ENCODE results near the gene PPIL6. TPM values are rescaled to one million over a fixed set of nuclear protein-coding genes. Genes with fewer than 3 reads are reported as not detected.

Gene PPIL6
- total RNA-seq = 1.9 TPM

DNA sequence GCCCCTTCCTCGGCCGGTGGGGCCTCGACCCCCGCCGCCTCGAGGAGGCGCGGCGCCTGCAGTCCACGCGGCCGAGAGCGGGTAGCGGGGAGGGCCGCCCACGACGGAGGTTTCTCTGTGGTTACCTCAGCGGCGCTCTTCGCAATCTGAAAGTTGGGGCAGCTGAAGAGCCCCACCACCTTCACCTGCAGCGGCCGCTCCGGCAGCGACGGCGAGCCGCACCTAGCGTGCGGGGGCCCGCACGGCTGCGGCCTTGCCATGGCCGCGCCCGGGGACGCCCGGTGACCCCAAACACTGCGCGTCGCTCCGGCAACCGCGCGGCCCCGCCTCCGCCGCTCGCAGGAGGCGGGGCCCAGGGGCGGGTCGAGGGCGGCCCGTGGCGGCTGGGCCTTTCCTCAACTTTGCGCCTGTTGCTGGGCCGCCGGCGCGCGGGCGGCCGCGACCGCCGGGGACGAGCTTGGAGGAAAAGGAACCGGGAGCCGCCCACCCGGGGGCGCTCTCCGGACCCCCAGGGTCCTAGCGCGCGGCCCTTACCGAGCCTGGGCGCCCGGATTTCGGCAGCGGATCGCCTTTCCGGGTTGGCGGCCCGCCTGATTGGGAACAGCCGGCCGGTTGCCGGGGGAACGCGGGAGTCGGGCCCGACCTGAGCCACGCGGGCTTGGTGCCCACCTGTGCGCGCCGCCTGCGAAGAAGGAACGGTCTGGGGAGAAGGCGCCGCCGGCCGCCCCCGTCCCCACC lies at the start of gene PPIL6, which contains the start of gene SMPD2:
TSS of gene PPIL6 (minus strand) at position 298 of the 738 bp plus-strand sequence. CDS start at position 260, 38 bp downstream.
TSS of gene SMPD2 (plus strand) at position 394 of the 738 bp plus-strand sequence. CDS start 398 bp downstream, outside the sequence.
- no peaks in the 10 kb centered on the region for H3K9me3 ChIP-seq (ENCODE audit: low read depth, low read length)
- peaks cover 24% of the 10 kb centered on the region for H3K4me1 ChIP-seq (ENCODE audit: insufficient read depth, low read length)
- peak within 1 kb of the TSS; percentile 78 for H3K4me3 ChIP-seq (ENCODE audit: low read length)
- no peaks in the 10 kb centered on the region for H3K27me3 ChIP-seq (ENCODE audit: insufficient read depth, low read length)

DNA sequence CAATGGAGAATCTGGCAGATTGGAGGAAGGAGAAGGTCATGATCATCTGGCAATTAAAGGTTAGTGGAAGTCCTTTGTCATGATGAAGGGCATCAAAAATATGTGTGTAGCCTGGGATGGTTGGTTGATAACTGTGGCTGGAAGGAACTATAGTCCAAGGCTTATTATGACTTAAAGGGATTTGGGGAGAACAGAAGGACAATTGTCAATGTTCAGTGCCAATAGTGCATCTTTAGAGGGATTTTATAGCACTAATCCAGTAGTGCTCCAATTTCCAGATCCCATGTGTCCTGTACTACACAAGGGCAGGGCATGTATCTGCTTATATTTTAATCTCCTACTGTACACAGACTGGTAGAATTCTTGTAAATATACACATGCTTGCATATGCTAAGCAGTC lies 47.6 kb upstream of the PPIL6 start:
- Histone ChIP-seq H3K27me3 (ENCODE audit: insufficient read depth, low read length) (no peaks in the 10 kb centered on the region), H3K9me3 (ENCODE audit: low read depth, low read length) (no peaks in the 10 kb centered on the region), H3K4me3 (ENCODE audit: low read length) (no peak overlapping the region), H3K4me1 (ENCODE audit: insufficient read depth, low read length) (peaks cover 15% of the 10 kb centered on the region)

DNA sequence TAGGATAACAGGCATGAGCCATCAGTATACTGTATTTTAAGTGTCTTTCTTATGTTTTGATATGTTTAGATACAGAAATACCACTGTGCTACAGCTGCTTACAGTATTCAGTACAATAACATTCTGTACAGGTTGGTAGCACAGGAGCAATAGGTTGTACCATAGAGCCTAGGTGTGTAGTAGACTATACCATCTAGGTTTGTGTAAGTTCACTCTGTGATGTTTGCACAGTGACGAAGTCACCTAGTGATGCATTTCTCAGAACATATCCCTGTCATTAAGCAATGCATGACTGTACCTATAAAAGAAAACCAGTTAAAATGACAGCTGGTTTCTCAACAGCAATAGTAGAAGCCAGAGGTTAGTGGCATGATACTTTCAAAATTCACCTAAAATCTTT lies 45.6 kb upstream of the PPIL6 start:
- Histone ChIP-seq H3K4me1 (ENCODE audit: insufficient read depth, low read length) (peaks cover 24% of the 10 kb centered on the region), H3K27me3 (ENCODE audit: insufficient read depth, low read length) (no peaks in the 10 kb centered on the region), H3K9me3 (ENCODE audit: low read depth, low read length) (no peaks in the 10 kb centered on the region)

DNA sequence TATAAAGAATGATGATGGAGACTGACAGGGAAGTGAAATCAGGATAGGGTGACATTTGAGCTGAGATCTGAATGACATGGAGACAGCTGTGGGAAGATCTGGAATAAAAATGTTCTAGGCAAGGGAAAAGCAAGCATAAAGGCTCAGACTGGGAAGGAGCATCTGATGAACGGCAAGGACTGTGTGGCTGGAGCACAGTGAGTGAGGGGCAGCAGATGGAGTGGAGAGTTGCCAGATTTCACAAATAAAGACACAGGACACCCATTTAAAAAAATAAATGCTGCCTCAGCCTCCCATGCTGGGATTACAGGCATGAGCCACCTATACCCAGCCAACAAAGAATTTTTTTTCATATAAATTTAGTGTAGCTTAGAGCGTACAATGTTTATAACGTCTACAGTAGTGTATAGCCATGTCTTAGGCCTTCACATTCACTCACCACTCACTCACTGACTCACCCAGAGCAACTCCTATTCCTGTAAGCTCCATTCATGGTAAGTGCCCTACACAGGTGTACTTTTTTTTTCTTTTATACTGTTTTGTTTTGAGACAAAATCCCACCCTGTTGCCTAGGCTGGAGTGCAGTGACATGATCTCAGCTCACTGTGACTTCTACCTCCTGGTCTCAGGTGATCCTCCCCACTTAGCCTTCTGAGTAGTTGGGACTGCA lies 45.0 kb upstream of the PPIL6 start:
- Histone ChIP-seq H3K9me3 (ENCODE audit: low read depth, low read length) (no peaks in the 10 kb centered on the region), H3K4me1 (ENCODE audit: insufficient read depth, low read length) (peaks cover 27% of the 10 kb centered on the region), H3K4me3 (ENCODE audit: low read length) (no peak overlapping the region), H3K27me3 (ENCODE audit: insufficient read depth, low read length) (no peaks in the 10 kb centered on the region)

More for the DNA sequence above, 45.6 kb upstream of the PPIL6 start:
- no peak overlapping the region for H3K4me3 ChIP-seq (ENCODE audit: low read length)

DNA sequence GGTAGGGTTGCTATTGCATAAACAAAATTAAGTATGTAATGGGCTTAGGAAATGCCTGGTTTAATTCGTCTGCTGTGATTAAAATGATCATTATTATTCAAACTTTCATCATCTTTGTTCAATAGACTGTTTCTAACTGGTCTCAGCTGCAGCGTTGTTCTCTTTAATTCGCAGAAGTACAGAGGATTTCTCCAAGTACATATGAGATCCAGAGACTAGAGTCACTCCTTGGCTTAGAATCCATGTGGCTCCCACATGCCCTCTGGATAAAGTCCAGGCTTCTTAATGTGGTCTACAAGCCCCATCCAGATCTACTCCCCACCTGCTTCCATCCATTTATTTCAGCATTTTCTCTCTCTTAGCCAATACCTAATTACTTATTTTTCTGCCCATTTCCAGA lies 43.7 kb upstream of the PPIL6 start:
- H3K9me3 ChIP-seq (ENCODE audit: low read depth, low read length) = no peaks in the 10 kb centered on the region
- no peaks in the 10 kb centered on the region for H3K27me3 ChIP-seq (ENCODE audit: insufficient read depth, low read length)
- H3K4me1 ChIP-seq (ENCODE audit: insufficient read depth, low read length) = peaks cover 39% of the 10 kb centered on the region
- H3K4me3 ChIP-seq (ENCODE audit: low read length) = no peak overlapping the region

DNA sequence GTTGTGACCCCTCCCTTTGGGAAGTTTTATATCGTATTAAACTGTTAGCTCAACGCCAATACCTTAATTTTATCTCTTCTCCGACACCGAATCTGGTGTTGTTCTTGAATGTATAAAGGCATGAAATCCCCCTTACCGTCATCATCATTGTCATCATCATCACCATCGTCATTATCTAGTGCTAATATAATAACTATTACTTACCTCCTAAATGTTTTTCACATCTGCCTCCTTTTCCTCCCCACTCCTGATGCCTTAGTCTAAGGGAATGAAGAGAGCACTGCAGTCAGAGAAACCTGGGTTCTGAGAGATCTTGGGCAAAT lies 43.3 kb upstream of the PPIL6 start:
- peaks cover 43% of the 10 kb centered on the region for H3K4me1 ChIP-seq (ENCODE audit: insufficient read depth, low read length)
- H3K4me3 ChIP-seq (ENCODE audit: low read length) = peak overlapping the region; percentile 25
- H3K9me3 ChIP-seq (ENCODE audit: low read depth, low read length) = no peaks in the 10 kb centered on the region
- no peaks in the 10 kb centered on the region for H3K27me3 ChIP-seq (ENCODE audit: insufficient read depth, low read length)

DNA sequence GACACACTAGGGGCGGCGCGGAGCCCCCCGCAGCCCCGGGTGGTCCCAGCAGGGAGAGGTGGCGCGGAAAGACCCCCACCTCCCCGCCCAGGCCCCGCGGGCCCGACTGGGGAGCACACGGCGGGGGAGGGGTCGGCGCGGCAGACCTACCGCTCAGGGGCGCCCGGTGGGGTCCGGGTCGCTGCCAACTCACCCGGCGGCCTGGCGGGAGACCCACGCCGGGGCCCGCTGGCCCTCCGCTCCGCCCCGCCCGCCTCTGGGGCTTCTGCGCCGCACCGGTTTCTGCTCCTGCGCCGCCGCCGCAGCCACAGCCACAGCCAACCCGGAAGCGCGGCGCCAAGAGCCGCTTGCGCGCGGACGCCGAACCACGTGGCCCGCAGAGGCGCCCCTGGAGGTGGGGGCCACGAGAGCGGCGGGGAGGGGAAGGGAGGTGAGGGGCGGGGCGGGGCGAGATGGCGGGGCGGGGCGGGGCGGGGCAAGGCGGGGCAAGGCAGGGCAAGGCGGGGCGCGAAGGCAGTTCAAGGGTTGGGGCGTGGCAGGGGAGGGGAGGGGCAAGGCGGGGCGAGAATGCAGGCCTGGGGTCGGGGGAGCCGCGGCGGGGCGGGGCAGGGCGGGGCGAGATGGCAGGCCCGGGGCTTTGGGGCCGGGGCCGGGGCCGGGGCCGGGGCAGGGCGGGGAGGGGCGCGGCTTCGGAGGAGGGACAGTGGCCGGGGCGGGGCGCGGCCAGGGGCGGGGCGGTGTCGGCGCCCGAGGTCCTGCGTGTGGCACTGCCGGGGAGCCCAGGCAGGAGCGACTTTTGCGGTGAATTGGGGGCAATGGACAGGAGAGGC lies 42.7 kb upstream of the PPIL6 start, which contains the start of gene ZBTB24:
TSS of gene ZBTB24 (minus strand) at position 315 of the 830 bp plus-strand sequence. CDS start 1,193 bp downstream, outside the sequence.
- Histone ChIP-seq H3K4me3 (ENCODE audit: low read length) (peak within 1 kb of the TSS; percentile 88), H3K4me1 (ENCODE audit: insufficient read depth, low read length) (peaks cover 49% of the 10 kb centered on the region), H3K27me3 (ENCODE audit: insufficient read depth, low read length) (no peaks in the 10 kb centered on the region), H3K9me3 (ENCODE audit: low read depth, low read length) (no peaks in the 10 kb centered on the region)

DNA sequence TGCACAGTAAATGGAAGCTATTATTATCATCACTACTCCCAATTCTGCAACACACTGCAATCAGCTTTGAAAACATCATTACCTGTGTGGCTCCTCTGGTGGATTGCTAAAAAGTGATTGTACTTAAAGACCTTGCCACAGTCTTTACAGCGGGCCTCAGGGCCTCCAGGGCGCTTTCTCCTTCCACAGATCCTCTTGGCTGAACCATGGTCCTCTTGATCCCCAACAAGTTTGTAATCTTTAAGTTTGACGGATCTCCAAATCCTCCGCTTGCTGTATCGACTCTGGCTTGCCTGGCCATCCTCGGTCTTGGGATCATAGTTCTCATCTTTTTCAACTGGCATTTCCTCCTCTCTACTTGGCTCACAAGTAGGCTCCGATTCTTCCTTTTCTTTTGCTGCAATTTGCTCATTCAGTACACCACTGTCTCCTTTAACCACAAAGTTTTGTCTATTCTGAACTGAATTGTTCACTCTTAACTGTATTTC lies 40.6 kb upstream of the PPIL6 start:
- H3K27me3 ChIP-seq (ENCODE audit: insufficient read depth, low read length) = no peaks in the 10 kb centered on the region
- H3K4me1 ChIP-seq (ENCODE audit: insufficient read depth, low read length) = peaks cover 67% of the 10 kb centered on the region
- H3K4me3 ChIP-seq (ENCODE audit: low read length) = no peak overlapping the region
- no peaks in the 10 kb centered on the region for H3K9me3 ChIP-seq (ENCODE audit: low read depth, low read length)

DNA sequence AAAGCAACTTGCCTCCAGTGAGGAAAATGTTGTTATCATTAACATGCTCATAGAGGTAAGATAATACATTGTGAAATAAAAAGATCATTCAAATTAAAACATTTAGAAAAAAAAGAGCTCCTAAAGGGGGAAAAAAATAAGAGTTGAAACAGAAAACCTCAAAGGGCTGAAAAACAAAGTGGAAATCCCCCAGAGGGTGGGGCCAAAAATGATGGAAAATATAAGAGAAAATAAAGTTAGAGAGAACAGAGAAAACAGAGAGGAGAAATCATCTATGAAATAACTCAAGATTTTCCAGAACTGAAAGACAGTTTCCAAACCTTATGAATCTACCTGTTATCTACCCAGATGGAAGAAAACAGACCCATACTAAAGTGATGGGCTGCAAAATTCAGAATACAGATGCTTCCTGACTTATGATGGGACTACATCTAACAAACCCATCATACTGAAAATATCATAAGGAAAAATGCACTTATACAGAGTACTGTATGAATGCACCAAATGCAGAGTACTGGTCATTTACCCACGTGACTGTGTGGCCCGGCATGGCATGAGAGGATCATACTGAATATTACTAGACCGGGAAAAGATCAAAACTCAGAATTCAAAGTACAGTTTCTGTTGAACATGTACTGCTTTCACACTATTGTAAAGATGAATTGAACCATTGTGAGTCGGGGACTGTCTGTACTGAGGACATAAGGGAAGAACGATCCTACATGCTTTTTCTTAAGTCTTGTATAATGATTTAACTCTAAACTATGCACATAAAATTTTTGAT lies 38.6 kb upstream of the PPIL6 start:
- Histone ChIP-seq H3K4me1 (ENCODE audit: insufficient read depth, low read length) (peaks cover 70% of the 10 kb centered on the region), H3K27me3 (ENCODE audit: insufficient read depth, low read length) (no peaks in the 10 kb centered on the region), H3K4me3 (ENCODE audit: low read length) (no peak overlapping the region), H3K9me3 (ENCODE audit: low read depth, low read length) (no peaks in the 10 kb centered on the region)

DNA sequence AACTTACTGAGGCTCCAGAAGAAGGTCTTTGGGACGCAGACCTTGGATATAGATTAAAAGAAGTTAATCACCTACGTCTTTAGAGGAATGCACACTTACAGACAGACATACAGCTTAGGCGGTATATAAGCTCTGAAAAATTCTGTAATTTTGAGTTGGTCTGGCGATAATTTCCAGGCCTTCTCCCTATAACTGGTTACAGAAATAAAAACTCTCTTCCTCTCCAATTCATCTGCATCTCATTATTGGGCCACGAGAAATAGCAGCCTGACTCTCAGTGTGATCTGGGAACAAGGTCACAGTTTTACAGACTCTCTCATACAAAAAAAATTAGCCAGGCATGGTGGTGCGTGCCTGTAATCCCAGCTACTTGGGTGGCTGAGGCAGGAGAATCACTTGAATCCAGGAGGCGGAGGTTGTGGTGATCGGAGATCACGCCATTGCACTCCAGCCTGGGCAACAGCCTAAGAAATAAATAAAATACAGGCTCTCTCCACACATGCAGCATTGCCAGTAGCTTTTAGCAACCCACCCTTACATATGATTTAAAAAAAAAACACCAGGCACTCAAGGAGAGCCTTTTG lies 37.9 kb upstream of the PPIL6 start:
- Histone ChIP-seq H3K4me3 (ENCODE audit: low read length) (no peak overlapping the region), H3K9me3 (ENCODE audit: low read depth, low read length) (no peaks in the 10 kb centered on the region), H3K4me1 (ENCODE audit: insufficient read depth, low read length) (peaks cover 65% of the 10 kb centered on the region), H3K27me3 (ENCODE audit: insufficient read depth, low read length) (no peaks in the 10 kb centered on the region)

DNA sequence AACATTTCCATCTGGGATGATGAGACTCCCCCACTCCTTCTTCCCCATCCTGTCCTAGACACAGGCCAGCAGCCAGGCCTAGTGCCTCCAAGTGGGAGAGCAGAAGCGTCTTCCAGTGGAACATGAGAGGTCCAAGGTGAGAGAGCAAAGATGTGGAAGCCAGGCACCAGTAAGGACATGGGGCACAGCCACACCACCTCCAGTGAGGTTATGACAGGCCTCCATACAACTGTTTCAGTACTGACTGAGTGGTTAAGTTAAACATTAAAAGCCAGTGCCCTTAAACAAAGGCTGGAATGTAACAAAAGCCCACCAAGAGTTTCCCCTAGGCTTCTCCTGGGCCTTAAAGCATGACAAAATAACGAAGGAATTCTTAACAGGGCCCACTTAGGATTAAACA lies 37.3 kb upstream of the PPIL6 start:
- Histone ChIP-seq H3K4me1 (ENCODE audit: insufficient read depth, low read length) (peaks cover 70% of the 10 kb centered on the region), H3K9me3 (ENCODE audit: low read depth, low read length) (no peaks in the 10 kb centered on the region), H3K27me3 (ENCODE audit: insufficient read depth, low read length) (no peaks in the 10 kb centered on the region), H3K4me3 (ENCODE audit: low read length) (no peak overlapping the region)

DNA sequence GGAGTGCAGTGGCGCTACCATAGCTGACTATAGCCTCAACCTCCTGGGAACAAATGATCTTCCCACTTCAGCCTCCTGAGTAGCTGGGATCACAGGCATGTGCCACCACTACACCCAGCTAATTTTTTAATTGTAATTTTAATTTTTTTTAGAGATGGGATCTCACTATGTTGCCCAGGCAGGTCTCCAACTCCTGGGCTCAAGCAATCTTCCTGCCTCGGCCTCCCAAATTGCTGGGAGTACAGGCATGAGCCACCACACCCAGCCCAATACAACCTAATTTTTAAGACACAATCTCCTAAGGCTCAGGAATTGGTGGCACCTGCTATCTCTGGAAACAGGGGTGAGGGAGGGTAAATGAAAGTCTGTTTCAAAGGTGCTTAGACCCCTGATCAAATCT lies 36.8 kb upstream of the PPIL6 start:
- H3K27me3 ChIP-seq (ENCODE audit: insufficient read depth, low read length) = no peaks in the 10 kb centered on the region
- H3K4me1 ChIP-seq (ENCODE audit: insufficient read depth, low read length) = peaks cover 71% of the 10 kb centered on the region
- no peak overlapping the region for H3K4me3 ChIP-seq (ENCODE audit: low read length)
- H3K9me3 ChIP-seq (ENCODE audit: low read depth, low read length) = no peaks in the 10 kb centered on the region

DNA sequence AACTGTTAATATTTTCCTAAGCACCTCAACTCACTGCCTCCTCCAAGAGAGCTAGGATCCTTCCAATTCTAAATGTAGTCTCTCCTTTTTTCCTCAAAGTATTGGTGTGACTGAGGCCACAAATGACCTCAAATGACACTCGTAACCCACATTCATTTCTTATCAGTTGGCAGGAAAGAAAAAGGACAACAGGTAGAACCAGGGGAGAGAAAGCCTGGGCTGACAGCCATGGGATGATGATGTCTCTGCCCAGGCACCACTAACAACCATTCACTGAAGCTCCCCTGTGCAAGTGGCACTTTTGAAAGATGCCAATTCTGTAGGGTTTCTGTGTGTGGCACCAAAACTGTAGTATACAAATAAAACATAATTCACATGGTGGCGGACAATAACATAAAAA lies 35.2 kb upstream of the PPIL6 start:
- H3K4me1 ChIP-seq (ENCODE audit: insufficient read depth, low read length) = peaks cover 61% of the 10 kb centered on the region
- H3K4me3 ChIP-seq (ENCODE audit: low read length) = no peak overlapping the region
- no peaks in the 10 kb centered on the region for H3K27me3 ChIP-seq (ENCODE audit: insufficient read depth, low read length)
- H3K9me3 ChIP-seq (ENCODE audit: low read depth, low read length) = no peaks in the 10 kb centered on the region

DNA sequence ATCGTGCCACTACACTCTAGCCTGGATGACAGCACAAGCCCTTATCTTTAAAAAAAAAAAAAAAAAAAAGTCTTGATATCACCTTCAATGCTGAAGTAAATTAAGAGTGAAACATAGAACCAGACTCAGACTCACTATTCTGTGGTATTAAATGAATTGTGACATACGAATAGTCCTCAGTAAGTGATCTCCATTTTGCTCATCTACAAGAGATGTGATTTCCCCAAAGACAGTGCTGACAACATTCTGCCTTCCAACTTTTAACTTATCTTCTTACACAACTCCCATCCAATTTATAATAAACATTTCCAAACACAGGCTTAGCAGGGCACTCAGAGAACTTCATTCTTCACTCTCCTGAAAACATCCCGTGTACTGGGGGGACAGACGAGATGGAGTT lies 34.6 kb upstream of the PPIL6 start:
- Histone ChIP-seq H3K4me1 (ENCODE audit: insufficient read depth, low read length) (peaks cover 55% of the 10 kb centered on the region), H3K27me3 (ENCODE audit: insufficient read depth, low read length) (no peaks in the 10 kb centered on the region), H3K9me3 (ENCODE audit: low read depth, low read length) (no peaks in the 10 kb centered on the region), H3K4me3 (ENCODE audit: low read length) (no peak overlapping the region)
